Lower leg skin (tissue), 4 donors: Measurements from ENCODE around the gene RNF19B. TPM values are rescaled to one million over a fixed set of nuclear protein-coding genes. Genes with fewer than 3 reads are reported as not detected.

ENCODE experiments used
- DNase-seq, 2 donors: peaks; one replicate each; pipeline ENCODE4 v3.0.0-alpha.2; 2019; ENCODE audit warnings: low spot score in 2 of 2
- H3K4me3 ChIP-seq: fragments of 200-600 bp; sonication (generic); 2 replicates; pipeline ENCODE4 v1.5.1; 2017; ENCODE audit warnings: mild to moderate bottlenecking, low read depth; ENCODE audit not compliant: poor library complexity, severe bottlenecking
- POLR2A ChIP-seq, 2 donors: fragments of 450-650 bp; IDR thresholded peaks; one replicate each; pipeline ENCODE4 v1.6.1; 2016 to 2017; ENCODE audit warnings: antibody characterized with exemption in 2 of 2, mild to moderate bottlenecking in 1 of 2, moderate library complexity in 1 of 2
- WGBS, 2 donors: methylation state at CpG; one replicate each; pipeline ENCODE4 v1.1.5; 2018; 5-methylcytosine and 5-hydroxymethylcytosine counted together
- intact Hi-C: fragments of 100-400 bp; cut with DNase I; formaldehyde crosslinking; loops from one replicate; pipeline ENCODE4 v1.15.0; 2023; ENCODE audit warnings: low total_unique reads
- total RNA-seq, 4 donors: library from RNA; depleted of rRNA; stranded (reverse); fragments of >200 nt; gene quantifications; one replicate each; pipeline ENCODE4 v1.1.0, GENCODE V29; 2016
- TF ChIP-seq, protein P1 (sequence below), 3 donors: fragments of 450-650 bp; IDR thresholded peaks; one replicate each; pipeline ENCODE4 v1.5.1; 2016; ENCODE audit warnings: antibody characterized with exemption in 3 of 3, mild to moderate bottlenecking in 3 of 3, moderate library complexity in 2 of 3

The RNF19B gene
- total RNA-seq, 4 donors from 2014 or later: 29.5 to 42.6 (median 37.5) TPM

DNA sequence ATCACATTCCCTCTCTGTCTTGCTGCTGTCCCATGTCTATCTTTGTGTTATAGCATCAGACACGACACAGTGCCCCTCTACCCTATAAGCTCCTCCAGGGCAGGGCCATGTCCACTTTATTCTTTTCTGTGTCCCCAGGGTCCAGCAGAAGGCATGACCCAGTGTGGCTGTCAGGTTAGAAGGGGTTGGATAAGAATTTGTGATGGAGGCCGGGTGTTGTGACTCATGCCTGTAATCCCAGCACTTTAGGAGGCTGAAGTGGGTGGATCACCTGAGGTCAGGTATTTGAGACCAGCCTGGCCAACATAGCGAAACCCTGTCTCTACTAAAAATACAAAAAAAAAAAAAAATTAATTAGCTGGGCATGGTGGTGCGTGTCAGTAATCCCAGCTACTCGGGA, 26.3 kb upstream of the RNF19B start:
- intact Hi-C loops: no loop called here
- 81 to 87% methylated on average over 5 of the region's 5 CpGs for WGBS, 2 donors

DNA sequence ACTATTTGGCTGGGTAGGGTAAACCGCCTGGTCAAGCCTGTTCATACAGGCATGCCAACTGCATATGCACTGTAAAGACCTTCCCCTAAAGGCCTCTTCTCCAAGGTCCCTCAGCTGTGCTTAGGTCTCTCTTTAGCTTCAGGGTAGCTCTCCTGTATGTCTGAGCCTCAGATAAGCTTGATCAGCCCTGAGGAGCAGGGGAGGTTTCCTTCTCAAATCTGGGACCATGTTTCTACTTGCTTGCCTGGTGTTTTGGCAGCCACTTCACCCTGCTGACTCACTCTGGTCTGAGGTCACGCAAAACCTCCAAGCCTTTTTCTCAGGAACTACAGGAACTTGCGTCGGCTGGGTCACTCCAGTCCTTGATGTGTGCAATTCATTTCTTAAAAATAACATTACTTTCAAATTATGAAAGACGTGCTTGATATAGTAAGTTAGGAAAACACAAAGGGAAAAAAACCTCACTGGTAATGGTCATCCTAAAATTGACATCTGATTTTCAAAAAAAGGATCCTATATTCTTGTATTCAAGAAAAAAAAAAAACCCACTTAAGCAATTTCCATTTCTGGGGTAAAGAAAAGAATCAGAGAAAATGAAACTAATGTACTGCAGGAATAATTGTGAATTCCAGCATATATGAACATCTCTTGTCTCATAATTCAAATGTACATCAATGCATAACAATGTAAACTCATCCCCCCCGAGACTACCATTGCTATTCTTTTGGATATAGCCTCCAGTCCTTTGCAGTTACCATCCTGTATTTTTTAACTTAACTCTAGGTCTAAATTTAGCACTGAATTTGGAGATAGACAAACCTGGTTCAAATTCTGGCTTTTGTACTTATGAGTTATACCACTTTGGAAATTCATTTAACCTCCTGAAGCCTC, 24.8 kb upstream of the RNF19B start:
- intact Hi-C loops: no loop called here
- DNase-seq: peak; percentile 83 to 92
- 23 to 31% methylated on average over 6 of the region's 6 CpGs for WGBS, 2 donors

More for the DNA sequence above, 26.3 kb upstream of the RNF19B start:
- TF ChIP-seq, protein P1, sequence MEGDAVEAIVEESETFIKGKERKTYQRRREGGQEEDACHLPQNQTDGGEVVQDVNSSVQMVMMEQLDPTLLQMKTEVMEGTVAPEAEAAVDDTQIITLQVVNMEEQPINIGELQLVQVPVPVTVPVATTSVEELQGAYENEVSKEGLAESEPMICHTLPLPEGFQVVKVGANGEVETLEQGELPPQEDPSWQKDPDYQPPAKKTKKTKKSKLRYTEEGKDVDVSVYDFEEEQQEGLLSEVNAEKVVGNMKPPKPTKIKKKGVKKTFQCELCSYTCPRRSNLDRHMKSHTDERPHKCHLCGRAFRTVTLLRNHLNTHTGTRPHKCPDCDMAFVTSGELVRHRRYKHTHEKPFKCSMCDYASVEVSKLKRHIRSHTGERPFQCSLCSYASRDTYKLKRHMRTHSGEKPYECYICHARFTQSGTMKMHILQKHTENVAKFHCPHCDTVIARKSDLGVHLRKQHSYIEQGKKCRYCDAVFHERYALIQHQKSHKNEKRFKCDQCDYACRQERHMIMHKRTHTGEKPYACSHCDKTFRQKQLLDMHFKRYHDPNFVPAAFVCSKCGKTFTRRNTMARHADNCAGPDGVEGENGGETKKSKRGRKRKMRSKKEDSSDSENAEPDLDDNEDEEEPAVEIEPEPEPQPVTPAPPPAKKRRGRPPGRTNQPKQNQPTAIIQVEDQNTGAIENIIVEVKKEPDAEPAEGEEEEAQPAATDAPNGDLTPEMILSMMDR (IDR thresholded peaks at IDR 0.05): no peak
- TF ChIP-seq POLR2A (IDR thresholded peaks at IDR 0.05): no peak
- H3K4me3 ChIP-seq: no peak overlapping the region
- no peak for DNase-seq

DNA sequence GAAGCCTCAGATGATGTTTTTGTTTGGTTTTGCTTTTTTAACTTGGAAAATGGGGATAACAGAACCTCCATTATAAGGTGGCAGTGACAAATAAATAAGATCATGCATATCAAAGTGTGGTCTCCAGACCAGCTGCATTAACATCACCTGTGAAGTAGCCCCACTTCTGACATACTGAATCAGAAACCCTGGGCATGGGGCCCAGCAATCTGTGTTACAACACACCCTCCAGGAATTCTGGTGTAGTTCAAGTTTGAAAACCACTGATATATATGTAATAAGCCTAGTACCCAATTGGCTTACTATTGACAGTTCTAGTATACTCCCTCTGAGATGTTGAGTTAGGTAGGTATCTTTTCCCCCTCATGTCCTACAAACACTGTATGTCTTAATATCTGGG, 24.1 kb upstream of the RNF19B start:
- DNase-seq: no peak
- intact Hi-C loops: no loop called here
- no peak overlapping the region for H3K4me3 ChIP-seq
- no peak for TF ChIP-seq POLR2A (IDR thresholded peaks at IDR 0.05)
- TF ChIP-seq, protein P1 (IDR thresholded peaks at IDR 0.05): no peak

More for the DNA sequence above, 24.8 kb upstream of the RNF19B start:
- TF ChIP-seq, protein P1 (IDR thresholded peaks at IDR 0.05): no peak
- TF ChIP-seq POLR2A (IDR thresholded peaks at IDR 0.05): no peak
- no peak overlapping the region for H3K4me3 ChIP-seq

DNA sequence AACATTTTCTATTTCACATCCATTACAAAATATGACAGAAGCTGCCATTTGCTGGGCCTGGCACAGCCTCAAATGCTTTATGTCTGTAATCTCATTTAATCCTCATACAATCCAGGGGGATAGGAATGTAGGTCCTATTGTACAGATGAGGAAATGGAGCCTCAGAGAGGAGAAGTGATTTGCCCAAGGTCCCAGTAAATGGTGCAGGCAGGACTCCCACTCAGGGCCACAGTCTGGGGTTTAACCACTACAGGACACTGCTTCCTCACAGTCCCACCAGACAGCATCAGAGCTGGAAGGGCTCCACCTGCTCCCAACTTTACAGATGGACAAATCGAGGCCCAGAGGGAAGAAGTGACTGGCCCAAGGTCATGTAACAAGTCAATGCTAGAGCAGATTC, 20.6 kb upstream of the RNF19B start:
- intact Hi-C loops: no loop called here
- WGBS, 2 donors: 88 to 94% methylated on average over 1 of the region's 1 CpG
- TF ChIP-seq POLR2A (IDR thresholded peaks at IDR 0.05): no peak
- TF ChIP-seq, protein P1 (IDR thresholded peaks at IDR 0.05): no peak
- no peak for DNase-seq
- H3K4me3 ChIP-seq: no peak overlapping the region

DNA sequence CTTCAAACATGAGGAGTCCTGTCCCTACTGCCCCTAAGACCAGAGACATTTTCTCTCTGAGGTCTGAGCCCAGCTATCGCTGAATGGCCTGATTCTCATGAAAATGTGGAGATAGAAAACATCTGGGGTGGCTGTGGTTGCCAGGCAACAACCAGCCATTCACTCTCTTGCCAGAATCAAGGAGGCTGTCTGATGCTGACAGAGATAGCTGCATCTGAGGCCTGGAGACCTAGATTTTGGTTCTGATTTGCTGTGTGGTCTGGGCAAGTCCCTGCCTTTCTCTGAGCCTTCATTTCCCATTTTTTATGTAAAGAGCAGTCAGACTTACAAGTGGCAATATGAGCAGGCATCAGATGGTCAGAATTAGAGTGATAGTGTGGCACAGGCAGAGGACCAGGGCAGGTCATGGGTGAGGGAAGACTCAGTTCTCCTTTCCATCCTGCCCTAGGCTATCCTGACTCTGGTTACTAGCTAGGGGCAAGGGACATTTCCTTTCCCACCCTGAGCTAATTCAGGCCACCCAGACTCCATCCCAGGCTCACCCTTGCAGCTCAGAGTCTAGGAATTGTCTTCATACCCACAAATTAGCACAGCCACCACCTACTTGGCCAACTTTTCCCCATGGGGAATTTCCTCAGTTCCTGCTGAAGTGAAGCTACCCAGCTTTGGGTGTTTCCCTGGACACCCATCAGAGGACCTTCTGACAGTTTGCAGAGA, 20.0 kb upstream of the RNF19B start:
- no peak for DNase-seq
- H3K4me3 ChIP-seq: no peak overlapping the region
- intact Hi-C loops: no loop called here
- TF ChIP-seq, protein P1 (IDR thresholded peaks at IDR 0.05): no peak
- no peak for TF ChIP-seq POLR2A (IDR thresholded peaks at IDR 0.05)
- WGBS, 2 donors: 70% methylated on average over 1 of the region's 1 CpG
